ENCODE results near the gene DLX1. TPM values are rescaled to one million over a fixed set of nuclear protein-coding genes. Genes with fewer than 3 reads are reported as not detected.

The DLX1 gene
- total and polyA plus RNA-seq, 4 donors, result not detected

- Histone ChIP-seq H3K27ac (ENCODE audit: low read depth in 1 of 2, low read length in 2 of 2) (no peak overlapping the region), H3K4me3 (ENCODE audit: low read depth in 1 of 3, low read length in 3 of 3) (no peak overlapping the region), H3K9me3 (ENCODE audit: control insufficient read depth in 4 of 4, low read length in 3 of 4) (no peaks in the 10 kb centered on the region), H3K36me3 (ENCODE audit: control insufficient read depth in 4 of 4, insufficient read depth in 3 of 4, low read depth in 1 of 4, low read length in 3 of 4) (no peaks in the 10 kb centered on the region), H3K4me1 (ENCODE audit: control insufficient read depth in 4 of 4, insufficient read depth in 4 of 4, low read length in 3 of 4) (peaks cover 0 to 23% (median 15%) of the 10 kb centered on the region in 4 donors), H3K27me3 (ENCODE audit: control insufficient read depth in 4 of 4, insufficient read depth in 4 of 4, low read length in 3 of 4) (no peaks in the 10 kb centered on the region), H3K9ac (ENCODE audit: low read depth in 1 of 2, low read length in 2 of 2) (no peak overlapping the region)
- no peak for TF ChIP-seq SP1 (IDR thresholded peaks at IDR 0.05)
- TF ChIP-seq FOXA2 (IDR thresholded peaks at IDR 0.05), result no peak
- no peak for TF ChIP-seq RXRA (IDR thresholded peaks at IDR 0.05)
- no peak for TF ChIP-seq YY1 (IDR thresholded peaks at IDR 0.05)
- 87% methylated on average over 1 of the region's 1 CpG for WGBS
- DNase-seq (ENCODE audit: low spot score), result no peak
These were observed 31.8 kb upstream of the DLX1 start for GRCh38 chr2:172053486-172053885.

GRCh38 chr2:172056293-172056692 is 29.0 kb upstream of the DLX1 start:
- 95% methylated on average over 2 of the region's 2 CpGs for WGBS
- peaks cover 0 to 19% (median 15%) of the 10 kb centered on the region in 4 donors for H3K4me1 ChIP-seq (ENCODE audit: control insufficient read depth in 4 of 4, insufficient read depth in 4 of 4, low read length in 3 of 4)
- no peaks in the 10 kb centered on the region for H3K36me3 ChIP-seq (ENCODE audit: control insufficient read depth in 4 of 4, insufficient read depth in 3 of 4, low read depth in 1 of 4, low read length in 3 of 4)
- H3K9ac ChIP-seq (ENCODE audit: low read depth in 1 of 2, low read length in 2 of 2), result no peak overlapping the region
- H3K27ac ChIP-seq (ENCODE audit: low read depth in 1 of 2, low read length in 2 of 2), result no peak overlapping the region
- H3K4me3 ChIP-seq (ENCODE audit: low read depth in 1 of 3, low read length in 3 of 3), result no peak overlapping the region
- TF ChIP-seq GABPA (IDR thresholded peaks at IDR 0.05 in 1 of 2, conservative IDR thresholded peaks at IDR 0.05 in 1 of 2) (no peak), ATF3 (IDR thresholded peaks at IDR 0.05) (no peak), HNF4G (IDR thresholded peaks at IDR 0.05) (no peak), RXRA (IDR thresholded peaks at IDR 0.05) (no peak), CTCF (IDR thresholded peaks at IDR 0.05; ENCODE audit: low read depth, low read length, missing input control) (no peak), FOXA2 (IDR thresholded peaks at IDR 0.05) (no peak), REST (IDR thresholded peaks at IDR 0.05) (no peak), YY1 (IDR thresholded peaks at IDR 0.05) (no peak), HNF4A (conservative IDR thresholded peaks at IDR 0.05) (no peak)
- TF ChIP-seq, protein P1, sequence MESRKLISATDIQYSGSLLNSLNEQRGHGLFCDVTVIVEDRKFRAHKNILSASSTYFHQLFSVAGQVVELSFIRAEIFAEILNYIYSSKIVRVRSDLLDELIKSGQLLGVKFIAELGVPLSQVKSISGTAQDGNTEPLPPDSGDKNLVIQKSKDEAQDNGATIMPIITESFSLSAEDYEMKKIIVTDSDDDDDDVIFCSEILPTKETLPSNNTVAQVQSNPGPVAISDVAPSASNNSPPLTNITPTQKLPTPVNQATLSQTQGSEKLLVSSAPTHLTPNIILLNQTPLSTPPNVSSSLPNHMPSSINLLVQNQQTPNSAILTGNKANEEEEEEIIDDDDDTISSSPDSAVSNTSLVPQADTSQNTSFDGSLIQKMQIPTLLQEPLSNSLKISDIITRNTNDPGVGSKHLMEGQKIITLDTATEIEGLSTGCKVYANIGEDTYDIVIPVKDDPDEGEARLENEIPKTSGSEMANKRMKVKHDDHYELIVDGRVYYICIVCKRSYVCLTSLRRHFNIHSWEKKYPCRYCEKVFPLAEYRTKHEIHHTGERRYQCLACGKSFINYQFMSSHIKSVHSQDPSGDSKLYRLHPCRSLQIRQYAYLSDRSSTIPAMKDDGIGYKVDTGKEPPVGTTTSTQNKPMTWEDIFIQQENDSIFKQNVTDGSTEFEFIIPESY (IDR thresholded peaks at IDR 0.05), result no peak
- no peak for DNase-seq (ENCODE audit: low spot score)
- no peaks in the 10 kb centered on the region for H3K27me3 ChIP-seq (ENCODE audit: control insufficient read depth in 4 of 4, insufficient read depth in 4 of 4, low read length in 3 of 4)
- H3K9me3 ChIP-seq (ENCODE audit: control insufficient read depth in 4 of 4, low read length in 3 of 4), result no peaks in the 10 kb centered on the region
